Measurements from ENCODE around the gene PITPNC1.

DNA sequence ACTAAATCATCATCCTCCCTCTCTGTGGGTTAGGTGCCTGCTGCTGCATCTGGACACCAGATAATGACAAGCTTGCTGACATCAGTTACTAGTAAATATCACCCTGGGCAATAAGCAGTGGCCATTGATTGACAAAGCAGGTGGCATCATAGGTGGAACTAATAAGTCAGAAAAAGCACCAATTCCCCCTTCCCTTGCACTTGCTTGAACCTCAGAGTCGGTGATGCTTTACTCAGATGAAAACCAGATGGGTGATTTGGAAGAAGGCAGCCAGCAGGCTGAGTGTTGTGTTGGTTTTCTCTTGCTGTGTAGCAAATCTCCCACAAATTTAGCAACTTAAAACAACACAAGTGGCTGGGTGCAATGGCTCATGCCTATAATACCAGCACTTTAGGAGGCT is 193.7 kb downstream of the PITPNC1 start:
- TF ChIP-seq ZNF274 (IDR thresholded peaks at IDR 0.05; ENCODE audit: low read depth, low read length) (no peak), YY1 (IDR thresholded peaks at IDR 0.05; ENCODE audit: insufficient read depth, insufficient read length) (no peak)
